HG03457 (cell line): ENCODE data around the gene PPAN.

Source experiments
- ATAC-seq: cut with Tn5 transposase; IDR thresholded peaks from one replicate; pipeline ENCODE4 v1.9.1; 2021; ENCODE audit warnings: moderate number of reproducible peaks; ENCODE audit not compliant: unreplicated experiment

The PPAN gene

GRCh38 chr19:10112895-10113591, 6.9 kb downstream of the PPAN start:
- no peak for ATAC-seq

DNA sequence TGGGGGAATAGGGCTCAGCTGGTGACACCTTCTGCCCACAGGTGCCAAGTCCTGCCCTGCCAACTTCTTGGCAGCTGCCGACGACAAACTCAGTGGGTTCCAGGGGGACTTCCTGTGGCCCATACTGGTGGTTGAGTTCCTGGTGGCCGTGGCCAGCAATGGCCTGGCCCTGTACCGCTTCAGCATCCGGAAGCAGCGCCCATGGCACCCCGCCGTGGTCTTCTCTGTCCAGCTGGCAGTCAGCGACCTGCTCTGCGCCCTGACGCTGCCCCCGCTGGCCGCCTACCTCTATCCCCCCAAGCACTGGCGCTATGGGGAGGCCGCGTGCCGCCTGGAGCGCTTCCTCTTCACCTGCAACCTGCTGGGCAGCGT, 7.4 kb downstream of the PPAN start:
- ATAC-seq: no peak

DNA sequence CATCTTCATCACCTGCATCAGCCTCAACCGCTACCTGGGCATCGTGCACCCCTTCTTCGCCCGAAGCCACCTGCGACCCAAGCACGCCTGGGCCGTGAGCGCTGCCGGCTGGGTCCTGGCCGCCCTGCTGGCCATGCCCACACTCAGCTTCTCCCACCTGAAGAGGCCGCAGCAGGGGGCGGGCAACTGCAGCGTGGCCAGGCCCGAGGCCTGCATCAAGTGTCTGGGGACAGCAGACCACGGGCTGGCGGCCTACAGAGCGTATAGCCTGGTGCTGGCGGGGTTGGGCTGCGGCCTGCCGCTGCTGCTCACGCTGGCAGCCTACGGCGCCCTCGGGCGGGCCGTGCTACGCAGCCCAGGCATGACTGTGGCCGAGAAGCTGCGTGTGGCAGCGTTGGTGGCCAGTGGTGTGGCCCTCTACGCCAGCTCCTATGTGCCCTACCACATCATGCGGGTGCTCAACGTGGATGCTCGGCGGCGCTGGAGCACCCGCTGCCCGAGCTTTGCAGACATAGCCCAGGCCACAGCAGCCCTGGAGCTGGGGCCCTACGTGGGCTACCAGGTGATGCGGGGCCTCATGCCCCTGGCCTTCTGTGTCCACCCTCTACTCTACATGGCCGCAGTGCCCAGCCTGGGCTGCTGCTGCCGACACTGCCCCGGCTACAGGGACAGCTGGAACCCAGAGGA, 7.9 kb downstream of the PPAN start:
- ATAC-seq: no peak

DNA sequence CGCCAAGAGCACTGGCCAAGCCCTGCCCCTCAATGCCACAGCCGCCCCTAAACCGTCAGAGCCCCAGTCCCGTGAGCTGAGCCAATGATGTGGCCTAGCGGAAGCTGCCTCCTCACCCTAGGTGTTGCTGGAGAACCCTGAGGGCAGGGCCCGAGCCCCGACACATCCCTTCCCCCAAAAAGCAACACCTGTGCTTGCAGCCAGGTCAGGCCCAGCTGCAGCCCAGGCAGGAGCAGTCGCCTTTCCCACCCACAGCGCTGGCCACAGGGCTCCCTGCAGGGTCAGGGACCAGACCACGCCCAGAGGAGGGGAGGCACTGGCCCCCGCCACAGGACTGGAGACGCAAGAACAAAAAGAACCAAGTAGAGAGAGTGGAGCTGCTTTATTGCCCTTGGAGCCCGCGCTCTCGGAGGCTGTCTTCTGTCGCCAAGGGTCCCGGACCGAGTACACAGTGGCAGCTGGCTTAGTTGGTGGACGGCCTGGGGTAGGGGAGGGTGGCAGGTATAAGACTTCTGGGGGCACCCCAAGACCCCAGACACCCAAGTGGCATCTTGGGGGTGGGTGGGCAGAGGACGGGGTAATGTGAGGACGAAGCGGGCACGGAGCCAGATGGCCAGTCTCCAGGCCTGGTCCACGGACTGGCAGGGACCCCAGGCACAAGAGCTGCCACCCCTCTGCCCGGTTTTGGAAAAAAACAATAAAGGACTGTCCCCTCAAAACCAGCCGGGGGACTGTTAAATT, 8.7 kb downstream of the PPAN start:
- ATAC-seq: no peak

DNA sequence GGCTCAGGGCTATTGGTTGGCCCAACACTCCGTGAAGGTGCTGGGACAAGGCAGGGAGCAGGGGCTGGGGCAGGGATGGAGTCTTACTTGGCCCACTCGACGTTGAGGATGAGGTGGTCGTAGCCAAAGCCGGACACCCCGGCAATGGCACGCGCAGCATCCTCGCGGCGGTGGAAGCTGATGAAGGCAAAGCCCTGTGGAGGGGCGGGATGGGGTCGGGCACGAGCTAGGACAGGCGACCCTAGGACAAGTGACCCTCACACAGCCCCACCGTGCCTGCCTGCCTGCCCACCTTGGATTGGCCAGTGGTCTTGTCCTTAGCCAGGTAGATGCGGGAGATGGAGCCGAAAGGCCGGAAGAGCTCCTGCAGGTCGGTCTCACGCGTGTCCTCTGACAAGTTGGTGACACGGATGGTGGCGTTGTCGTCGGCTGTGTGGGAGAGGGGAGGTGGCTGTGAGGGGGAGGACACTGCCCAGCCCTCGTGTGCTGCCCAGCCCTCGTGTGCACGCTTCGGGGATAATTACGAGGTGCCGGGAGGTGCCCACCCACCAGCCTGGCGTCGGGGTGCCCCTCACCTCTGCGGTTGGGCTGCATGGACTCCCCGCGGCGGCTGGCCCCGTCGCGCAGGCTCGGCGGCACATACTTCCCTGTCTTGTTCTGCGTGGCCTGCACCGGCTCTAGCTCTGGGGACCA, 9.4 kb downstream of the PPAN start:
- no peak for ATAC-seq

- ATAC-seq: no peak
Measured at GRCh38 chr19:10116085-10116865, 10.1 kb downstream of the PPAN start.

DNA sequence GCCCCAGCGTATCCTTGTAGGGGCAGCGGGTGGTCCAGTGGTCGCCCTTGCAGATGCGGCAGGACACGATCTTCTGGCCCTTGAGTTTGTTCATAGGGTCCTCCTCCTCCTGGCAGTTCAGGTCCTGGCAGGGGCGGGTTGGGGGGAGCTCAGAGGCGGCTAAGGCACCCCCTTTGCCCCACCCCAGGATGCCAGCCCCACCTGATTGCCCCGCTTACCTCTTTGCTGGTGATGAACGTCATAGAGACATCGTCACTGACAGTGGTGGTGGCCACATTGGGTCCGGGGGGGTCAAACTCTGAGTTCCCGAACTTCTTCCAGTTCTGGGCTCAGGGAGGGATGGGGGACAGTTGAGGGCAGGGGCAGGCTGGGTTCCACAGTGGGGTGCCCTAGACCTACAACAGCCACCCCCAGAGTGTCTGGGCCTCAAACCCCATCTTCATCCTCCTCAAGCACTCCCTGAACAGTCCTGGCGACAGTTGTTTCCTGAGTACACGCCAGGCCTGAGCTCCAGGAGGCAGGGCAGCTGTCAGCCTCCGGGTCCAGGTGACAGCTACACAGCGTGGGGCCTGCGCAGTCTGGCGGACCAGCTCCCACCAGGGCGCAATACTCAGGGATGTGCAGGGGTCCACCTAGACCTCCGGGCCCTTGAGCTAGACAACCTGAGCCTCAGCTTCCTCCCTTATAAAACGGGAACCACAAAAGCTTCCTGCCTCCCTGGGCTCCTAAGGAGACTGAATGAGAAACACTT, 10.9 kb downstream of the PPAN start:
- ATAC-seq: no peak

DNA sequence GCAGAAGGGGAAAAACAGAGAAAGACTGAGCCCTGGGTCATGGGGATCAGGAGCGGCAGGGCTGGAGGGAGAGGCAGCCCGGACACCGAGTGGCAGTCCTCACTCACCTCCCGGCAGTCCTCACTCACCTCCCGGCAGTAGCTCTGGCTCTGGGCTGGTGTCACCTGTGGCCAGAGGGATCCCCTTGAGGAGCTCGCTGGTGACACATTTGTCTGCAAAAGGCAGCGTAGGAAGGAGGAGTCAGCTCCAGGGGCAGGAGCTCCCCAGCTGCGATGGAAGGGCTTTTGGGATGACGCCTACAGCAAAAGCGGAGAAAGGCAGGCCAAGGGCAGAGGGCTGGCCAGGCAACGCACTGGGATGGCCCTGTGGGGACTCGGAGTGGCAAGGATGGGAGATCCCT, 12.8 kb downstream of the PPAN start:
- no peak for ATAC-seq

DNA sequence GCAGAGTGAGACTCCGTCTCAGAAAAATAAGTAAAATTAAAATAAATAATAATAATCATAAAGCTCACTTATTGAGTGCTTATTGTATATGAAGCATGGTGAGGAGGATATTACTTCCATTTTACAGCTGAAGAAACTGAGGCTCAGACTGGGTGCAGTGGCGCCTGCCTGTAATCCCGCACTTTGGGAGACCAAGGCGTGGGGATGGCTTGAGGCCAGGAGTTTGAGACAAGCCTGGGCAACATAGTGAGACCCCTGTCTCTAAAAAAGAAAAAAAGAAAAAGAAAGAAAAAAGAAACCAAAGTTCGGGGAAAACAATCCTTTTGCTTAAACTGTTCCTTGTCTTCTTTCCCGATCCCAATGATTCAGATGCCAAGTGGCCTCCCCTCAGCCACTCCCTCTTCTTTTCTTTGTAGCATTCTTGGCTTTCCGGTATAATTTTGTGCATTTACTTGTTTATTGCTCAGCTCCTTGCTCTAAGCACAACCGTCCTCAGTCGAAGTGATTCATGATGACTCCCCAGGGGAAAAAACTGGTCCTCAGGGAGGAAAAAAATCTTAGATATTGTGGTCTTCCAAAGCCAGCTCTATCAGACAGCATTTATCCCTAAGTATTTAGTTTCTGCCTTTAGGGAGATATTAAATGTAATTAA, 14.5 kb downstream of the PPAN start:
- no peak for ATAC-seq

DNA sequence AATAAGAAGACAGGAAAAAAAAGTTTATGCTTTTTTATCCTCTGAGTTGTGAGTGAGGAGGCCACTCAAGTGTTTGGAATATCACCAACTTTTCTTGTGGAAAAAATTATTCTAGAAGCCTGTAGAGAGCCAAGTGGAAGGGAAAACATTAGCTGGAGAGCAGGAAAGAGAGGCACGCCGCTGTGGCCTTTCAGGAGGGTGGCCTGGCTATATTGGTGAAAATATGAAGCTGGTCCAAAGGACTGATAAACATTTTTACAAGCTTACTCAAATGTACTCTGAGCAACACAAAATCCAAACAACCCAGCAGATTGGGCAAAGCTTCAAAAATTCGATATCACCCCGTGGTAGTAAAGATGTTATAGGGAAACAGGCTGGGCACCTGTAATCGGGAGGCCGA, 15.9 kb downstream of the PPAN start:
- no peak for ATAC-seq

GRCh38 chr19:10124429-10124828, 18.3 kb downstream of the PPAN start:
- no peak for ATAC-seq

DNA sequence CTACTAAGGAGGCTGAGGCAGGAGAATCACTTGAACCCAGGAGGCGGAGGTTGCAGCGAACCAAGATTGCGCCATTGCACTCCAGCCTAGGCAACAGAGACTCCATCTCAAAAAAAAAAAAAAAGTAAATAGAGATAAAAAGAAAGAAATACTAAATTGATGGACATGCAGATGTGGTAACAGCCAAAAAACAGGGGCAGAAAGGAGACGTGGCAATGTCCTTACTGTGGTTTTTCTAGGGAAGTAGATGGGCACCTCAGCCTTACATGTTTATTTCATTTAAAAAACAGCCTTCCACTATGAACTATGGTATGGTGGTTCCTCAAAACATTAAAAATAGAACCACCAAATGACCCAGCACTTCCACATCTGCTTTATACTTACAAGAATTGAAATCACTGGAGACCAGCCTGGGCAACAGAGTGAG, 20.1 kb downstream of the PPAN start:
- no peak for ATAC-seq

- no peak for ATAC-seq
Measured at GRCh38 chr19:10132905-10133304, 26.7 kb downstream of the PPAN start.

DNA sequence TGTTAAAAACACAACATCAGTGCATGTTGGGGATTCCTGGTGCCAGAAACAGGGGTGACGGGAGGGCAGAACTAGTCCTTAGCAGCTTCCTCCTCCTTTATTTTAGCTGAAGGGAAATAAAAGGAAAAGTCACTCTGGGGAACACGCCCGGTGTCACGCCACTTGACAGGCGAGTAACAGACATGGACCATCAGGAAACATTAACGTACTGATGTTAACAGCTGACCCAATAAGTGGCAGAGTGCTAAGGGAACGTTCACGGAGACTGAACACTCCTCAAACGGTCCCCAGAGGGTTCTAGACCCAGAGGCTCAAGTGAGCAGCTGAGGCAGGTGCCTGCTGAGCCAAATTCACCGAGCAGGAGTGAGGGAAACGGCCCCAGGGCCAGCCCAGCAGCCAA, 27.4 kb downstream of the PPAN start:
- no peak for ATAC-seq

- ATAC-seq: no peak
Measured at GRCh38 chr19:10134040-10134439, 27.9 kb downstream of the PPAN start.

DNA sequence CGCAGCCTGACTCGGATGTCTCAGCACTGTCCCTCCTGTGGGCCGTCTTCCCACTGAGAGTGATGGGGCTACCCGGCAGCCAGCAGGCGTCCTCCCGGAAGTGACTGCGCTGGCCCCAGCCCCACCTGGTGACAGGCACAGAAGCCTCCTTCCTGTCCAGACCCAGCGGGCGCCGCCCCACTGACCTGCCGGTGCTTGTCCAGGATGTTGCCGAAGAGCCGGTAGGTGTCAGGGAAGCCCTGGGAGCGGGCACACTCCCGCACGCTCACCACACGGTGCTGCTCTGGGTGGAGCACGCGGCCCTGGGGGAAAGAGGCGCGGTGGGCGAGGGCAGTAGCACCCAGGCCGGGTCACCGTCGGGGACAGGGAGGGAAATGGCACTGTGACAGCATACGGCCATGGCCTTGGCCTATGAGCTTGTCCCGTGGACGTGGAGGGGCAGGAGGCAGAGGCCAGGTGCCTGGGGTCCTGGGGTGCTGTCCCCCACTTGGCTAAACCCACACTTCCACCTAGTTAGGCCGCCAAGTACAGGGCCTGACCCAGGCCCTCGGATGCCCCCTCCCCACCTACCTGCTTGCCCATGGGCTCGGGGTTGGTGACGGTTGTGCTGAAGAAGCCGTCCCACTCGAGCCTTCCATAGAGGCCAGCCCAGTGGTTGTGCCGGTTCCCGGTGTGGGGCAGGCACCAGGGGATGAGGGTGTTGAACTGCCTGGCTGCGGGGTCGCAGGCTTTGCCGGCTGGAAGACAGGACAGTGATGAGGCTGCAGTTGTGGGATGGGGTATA, 29.6 kb downstream of the PPAN start:
- ATAC-seq: no peak

- no peak for ATAC-seq
Measured at GRCh38 chr19:10136936-10137335, 30.8 kb downstream of the PPAN start.

DNA sequence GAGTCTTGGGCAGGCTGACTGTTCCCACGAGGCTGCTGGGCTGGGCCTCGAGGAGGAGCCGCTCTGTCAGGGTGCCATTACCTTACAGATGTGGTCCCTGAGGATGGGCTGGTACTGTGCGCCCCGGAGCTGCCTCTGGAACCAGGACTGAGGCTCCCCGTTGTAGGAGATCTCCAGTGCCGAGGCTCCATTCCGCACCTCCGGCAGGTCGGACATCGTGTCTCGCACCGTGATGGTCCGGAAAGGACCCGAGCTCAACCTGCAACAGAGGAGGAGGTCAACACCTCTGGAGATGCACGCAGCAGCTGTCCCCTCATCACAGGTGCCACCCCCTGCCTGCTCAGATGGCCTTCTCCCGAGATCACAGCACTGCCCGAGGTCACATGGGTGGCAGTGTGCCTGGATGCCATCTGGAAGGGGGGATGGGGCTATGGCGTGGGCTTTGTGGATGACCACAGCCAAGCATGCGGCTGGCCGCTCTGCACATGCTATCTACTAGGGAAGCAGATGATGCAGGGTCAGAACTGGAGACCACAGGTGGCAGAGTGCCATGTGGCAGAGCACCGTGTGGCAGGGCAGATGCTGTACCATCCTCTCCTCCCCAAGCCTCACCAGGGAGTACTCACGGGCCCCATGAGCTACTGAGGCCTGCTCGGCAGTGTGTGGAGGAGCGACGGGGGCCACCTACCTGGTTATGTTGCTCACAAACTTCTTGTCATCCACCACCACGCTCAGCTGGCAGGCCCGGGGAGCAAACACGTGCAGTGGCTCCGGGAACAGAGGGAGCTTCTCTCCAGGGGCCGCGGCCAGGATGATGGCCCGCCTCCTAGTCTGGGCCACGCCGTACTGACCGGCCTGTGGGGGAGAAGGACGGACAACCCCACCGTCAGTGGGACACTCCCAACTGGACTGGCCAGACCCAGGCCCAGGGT, 31.9 kb downstream of the PPAN start:
- ATAC-seq: no peak
